ENCODE results near the gene SLC45A1.

The SLC45A1 gene

DNA sequence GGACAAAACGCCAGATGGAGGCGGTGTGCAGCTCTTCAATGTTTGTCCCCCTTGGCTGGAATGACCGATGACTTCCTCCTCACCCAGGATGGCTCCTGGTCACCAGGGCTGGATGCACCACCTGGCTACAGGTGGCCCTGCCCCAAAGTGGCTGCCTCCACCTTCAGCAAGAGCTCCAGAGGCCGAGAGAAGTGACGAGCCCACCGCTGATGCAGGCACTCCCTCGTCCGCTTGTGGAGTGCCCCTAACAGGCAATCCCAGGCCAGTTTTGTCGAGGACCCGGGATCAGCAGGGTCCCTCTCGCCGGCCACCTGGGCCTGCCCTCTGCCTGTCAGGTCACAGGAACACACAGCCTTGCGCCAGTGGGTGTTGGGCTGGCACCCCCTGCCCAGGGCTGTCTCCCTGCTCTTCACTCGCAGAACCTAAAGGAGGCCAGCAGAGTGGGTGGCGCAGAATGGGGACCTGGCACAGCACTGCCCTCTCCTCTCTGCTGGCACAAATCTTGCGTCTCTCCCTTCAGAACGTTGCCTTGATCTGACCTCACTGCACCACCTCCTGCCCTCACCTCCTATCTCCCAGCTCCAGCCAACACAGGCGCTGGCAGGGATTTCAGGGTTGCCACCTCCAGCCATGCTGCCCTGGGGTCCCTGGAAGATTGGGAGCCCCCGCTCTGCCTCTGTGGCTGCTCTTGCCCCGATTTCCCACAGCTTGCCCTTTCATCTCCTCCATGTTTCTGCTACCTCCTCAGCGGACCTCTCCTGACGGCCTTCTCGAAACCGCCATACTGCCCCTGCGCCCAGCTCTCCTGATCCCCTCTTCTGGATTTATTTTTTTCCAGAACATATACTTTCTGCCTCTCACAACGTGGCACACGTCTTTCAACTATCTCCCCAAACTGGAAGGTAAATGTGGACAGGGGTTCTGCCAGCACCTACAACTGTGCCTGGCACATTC lies 38.6 kb downstream of the SLC45A1 start:
- DNase-seq = no peak

DNA sequence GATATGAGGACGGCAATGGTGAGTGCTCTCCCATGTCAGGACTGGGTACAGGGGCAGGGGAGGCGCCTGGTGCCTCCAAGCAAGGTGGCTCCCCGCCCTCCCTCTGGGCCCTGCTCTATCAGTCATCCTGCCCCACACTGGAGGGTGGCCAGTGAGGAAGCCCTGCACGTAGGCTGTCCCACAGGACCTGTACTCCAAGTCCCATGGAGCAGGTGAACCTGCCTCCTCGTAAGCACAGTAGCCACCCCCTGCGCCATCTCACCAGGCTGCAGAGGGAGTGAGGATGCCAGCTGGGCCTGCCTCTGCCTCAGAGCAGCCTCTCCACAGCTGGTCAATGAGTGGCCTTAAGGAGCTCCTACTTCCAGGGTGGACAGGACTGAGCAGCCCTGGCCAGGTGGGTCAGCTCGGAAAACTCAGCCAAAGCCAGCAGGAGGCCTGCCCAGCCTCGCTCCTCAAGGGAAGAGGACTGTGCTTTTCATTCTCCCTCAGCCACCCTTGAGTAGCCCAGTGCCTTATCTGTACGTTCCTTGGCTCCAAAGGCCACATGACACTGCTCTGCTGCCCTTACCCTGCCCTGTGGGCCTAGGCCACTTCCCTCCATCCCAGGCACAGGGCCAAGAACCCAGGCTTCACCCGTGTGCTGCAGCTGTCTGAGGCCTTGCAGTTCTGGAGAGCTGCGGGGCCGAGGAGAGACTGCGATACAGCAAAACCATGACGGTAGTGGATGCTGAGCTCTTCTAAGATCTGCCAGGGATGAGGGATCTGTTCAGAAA lies 39.6 kb downstream of the SLC45A1 start:
- DNase-seq = no peak

DNA sequence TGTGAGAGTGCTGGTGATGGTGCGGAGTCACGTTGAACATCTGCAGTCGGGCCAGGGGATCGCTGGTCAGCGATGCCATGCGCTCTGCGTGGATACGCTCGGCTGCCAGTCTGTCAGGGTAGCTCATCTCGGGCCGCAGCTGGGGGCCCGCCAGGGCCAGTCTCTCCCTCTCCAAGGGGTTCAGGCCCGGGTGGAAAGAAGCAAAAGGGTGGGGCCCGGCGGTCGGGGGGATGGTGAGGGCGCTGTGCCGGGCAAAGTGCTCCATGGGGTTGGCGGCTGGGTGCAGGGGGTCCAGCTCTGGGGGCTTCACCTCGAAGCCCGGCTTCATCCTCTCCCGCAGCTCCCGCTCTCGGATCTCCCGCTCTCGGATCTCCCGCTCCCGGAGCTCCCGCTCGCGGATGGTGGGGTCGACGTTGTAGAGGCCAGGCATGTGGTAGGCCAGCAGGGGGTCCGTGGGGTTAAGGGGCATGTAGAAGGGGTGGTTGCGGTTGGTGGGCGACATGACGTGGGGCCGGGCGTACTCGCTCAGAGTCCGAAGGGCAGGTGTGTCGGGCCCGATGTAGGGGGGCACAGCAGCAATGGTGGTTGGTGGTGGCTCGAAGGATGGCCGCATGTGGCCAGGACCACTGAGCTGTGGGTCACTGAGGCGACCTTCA lies 40.5 kb downstream of the SLC45A1 start:
- no peak for DNase-seq

DNA sequence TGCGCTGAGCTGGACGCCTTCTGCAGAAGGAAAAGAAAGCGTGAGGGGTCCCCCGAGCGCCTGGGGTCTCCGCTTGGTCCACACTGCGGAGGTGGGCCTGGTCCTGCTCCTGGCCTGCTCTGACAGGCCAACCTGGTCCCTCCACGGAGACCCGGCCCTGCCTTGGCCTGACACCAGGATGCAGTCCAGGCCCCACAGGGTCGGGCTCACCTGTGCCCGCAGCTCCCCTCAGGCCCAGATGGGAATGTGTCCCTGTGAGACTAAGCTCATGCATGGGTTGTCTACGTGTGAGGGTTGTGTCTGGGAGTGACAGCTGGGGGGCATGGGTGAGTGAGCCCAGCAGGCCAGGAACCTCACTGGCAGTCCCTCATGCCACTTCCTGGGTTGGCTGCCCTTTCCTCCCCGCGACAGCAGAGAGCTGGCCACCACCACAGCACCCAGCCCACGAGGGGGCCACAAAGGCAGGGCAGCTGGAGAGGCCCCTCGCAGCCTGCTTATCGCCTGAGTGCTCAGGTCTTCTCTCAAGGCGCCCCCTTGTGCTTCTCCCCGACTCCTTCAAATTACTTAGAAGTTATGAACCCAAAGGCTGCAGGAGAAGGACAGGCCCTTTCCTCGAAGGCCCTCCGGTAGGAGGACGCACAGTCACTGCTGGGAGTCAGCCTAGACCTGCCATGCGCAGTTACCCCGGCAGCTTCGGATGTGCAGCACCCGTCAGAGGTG lies 41.1 kb downstream of the SLC45A1 start:
- no peak for DNase-seq

DNA sequence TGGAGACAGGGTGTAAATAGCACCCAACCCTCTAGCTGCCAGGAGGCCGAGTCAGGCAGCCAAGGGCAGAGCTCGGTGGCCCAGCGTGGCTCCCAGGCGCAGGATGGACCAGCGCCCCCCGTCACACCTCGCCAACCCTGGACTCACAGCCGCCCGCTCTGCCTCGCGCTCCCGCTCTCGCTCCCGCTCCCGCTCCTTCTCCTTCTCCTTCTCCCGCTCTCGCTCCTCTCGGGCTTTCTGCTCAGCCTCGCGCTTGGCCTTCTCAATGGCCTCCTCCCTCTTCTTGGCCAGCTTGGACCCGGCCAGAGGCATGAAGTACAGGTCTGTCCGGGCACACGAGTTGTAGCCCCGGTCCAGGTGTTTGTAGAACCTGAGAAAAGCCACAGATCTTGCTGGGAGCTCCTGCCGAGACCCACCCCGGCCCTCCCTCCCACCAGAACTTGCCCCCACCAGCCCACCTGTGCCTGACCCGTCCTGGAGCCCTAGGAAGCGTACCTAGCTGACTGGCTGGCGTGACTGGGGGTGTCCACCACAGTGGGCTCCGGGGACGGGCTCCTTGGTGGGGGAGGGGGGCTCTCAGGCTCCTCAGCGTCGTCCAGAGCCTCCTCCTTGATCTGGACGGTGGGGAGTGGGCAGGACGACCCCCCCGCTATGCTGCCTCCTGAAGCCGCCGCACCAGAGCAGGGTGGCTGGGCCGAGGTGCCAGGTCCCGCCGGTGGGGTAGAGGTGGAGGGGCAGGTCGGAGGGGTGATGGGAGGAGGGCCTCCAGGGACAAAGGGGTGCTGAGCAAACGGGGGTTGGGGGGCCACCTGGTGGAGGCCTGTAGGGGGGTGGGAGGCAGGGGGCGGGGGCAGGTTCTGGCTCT lies 41.9 kb downstream of the SLC45A1 start:
- no peak for DNase-seq

DNA sequence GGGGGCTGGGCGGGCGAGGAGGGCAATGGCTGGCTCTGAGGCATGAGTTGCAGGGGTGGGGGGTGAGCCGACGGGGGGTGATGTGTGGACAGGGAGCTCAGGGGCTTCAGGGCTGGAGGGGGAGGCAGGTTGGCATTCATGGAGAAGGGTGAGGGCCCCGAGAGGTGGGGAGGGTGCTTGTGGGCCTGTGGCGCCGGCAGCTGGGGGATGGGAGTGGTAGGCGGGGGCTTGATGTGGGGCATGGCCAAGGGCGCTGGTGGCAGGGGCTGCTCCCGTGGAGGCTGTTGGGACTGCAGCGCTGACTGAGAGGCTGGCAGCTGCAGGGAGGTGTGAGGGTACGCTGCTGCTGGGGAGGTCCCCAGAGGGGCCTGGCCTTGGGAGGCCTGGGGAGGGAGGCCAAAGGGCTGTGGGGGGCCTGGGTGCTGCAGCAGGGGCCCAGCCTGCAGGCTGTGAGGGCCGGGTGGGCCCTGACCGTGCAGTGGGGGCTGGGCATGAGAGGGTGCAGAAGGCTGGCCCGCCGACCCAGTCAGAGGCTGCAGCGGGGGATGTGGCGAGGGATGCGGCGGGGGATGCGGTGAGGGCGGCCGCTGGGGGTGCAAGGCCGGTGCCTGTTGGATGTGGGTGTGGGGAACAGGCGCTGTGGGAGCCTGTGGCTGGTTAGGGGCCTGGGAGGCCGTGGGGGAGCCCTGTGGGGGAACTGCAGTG lies 42.7 kb downstream of the SLC45A1 start:
- no peak for DNase-seq

DNA sequence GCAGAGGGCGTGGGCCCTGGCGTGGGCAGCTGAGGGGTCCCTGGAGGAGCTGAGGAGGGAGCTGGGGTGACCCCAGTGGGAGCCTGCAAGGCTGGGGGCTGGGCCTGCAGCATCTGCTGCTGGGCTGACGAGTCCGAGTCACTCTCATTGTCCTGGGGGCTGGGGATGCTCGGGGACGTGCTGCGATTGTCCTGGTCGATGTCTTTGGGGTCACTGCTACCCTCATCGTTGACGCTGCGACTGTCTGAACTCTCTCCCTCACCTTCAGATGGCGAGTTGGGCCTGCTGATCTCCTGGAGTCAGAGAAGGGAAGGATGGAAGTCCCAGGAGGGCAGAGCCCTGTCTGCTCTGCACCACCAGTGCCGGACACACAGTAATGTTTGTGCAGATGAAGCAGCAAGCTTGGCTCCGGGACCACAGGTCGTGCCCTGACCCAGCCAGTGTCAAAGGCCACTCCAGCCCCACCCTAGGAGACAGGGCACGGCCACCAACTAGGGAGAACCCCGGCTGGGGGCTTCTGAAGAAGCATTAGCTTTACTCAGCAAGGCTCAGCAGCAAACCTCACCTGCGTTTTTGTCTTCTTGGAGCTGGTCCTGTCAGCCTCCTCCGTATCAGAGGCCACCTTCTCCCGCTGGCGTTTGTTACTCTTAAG lies 43.4 kb downstream of the SLC45A1 start:
- no peak for DNase-seq

DNA sequence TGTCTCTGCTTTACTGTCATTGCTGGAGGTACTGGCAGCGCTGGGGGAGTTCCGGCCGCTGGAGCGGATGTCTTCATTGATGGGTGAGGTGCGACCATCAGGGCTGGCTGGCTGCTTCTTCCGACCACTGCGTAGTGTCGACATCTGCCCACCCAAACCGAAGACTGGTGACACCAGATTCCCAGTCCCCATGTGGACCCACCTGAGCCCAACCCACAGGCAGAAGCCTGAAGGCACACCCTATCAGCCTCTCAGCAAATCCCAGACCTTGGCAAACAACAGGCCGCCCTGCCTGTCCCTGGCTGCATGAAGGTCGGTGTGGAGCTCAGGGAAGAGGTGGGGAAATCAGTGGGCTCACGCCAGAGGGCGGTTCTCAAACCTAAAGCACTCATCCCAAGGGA lies 44.8 kb downstream of the SLC45A1 start:
- no peak for DNase-seq

DNA sequence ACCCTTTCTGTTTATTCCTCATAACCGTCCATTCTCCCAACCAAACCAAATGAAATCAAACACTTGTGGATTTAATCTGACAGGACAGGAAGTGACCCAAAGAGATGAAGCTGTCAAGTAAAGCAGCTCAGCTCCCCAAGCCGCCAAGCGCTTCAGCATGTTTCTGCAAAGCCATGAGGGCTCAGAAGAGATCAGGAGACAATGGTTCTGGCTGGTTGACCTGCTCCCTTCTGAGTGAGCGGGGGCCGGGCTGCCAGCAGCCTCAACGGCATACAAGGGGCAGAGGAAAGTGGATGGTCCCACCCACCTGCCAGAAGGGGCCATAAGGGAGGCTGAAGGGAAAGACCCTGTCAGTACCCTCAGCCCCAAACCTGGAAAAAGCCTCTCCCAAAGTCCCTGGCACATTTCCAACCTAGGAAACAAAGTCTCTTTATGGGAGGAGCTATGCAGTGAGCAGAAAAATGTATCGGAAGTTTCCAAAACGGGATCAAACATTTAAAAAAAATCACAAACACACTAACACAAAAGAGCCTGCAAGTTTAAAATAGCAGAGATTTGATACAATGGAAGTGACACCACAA lies 45.4 kb downstream of the SLC45A1 start:
- DNase-seq = no peak

DNA sequence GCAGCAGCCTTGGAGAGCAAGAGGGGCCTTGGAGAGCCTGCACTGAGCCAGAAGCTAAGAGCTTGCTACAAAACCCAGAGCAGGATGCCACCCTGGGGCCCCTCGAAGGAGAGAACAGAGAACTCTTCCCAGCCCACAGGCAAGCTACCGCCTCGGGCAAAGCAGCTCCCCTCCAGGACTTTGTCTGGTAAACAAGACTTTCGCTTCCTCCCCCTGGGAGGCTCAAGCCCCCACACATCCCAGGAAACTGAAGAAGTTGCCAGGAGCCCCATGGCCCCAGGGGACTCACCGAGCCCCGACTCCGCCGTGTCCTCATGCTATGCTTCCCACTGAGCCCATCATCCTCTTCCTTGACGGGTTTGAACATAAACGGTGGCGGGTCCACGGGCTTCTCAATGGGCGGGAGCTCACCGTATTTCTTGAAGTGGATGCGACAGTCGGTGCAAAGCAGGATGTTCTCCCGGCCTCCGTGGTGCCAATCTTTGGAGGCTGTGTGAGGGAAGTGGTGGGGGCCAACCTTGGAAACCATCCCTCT lies 45.9 kb downstream of the SLC45A1 start:
- DNase-seq = no peak

DNA sequence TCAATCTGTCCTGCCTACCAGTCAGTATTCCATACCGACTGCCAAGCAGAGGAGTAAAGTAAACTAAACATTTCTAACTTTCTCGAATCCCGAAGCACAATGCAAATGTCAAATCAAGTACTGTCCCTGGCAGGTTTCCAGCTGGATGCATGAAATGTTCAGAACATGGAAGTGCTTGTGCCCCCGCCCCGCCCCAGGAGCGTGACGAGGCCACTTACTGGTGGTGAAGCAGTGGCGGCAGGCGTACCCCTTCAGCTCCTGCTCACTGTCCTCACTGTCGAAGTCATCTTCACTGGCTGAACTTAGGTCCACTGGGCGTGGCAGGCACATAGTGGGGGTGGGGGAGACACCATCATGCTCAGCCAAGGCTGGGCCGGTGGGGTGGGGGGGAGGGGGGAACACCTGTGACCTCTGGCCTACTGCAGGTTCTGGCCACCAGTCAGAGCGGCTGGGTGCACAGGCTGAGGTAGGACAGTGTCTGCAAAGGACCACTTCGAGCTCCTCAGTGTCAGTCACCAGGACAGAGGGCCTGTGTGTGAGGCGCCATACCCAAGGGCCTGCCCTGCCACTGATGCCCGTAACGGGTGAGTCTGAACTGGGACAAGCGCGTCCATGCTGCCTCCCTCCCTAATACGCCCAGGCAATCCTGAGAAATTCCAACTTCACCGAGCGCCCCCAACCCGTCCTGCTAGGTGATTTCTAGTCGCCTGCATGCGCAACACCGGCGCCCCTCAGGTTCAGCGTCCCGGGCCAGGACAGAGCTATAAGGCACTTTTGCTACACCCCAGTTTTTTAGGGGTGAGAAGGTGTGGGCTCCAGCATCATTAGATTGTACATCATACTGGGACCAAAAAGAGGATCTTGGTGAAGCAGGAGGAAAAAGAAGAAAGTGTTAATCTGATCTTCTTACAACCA lies 46.9 kb downstream of the SLC45A1 start:
- DNase-seq = no peak

DNA sequence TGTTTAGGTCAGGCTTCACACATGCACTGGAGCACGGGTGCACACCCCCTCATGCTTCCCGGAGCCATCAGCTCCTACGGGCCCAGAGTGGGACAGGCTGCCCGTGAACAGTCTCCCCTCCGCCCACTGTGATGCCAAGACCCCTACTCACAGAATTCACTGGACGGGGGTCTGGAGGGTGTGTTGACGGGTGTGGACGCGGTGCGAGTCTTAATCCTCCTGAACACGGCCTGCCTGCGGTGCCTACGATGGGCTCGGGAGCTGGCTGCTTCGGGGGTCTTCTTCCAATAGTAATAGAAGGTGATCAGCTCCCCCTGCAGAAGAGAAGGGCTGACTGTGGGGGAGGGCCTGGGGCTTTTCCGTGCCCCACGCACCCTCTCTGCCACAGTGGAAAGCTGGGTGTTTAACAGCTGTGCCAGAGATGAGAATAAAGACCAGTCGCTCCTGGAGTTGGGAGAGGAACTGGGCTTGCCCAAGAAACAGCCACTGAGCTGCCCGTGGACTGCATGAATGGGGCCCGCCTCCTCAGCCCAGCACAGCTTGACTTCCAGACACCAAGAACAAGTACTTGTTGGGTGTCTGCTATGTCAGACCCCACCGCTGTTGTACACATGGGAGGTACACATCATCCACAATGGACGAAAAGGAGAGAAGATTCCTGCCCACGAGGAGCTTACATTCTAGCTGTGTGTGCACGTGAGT lies 47.9 kb downstream of the SLC45A1 start:
- DNase-seq = no peak

DNA sequence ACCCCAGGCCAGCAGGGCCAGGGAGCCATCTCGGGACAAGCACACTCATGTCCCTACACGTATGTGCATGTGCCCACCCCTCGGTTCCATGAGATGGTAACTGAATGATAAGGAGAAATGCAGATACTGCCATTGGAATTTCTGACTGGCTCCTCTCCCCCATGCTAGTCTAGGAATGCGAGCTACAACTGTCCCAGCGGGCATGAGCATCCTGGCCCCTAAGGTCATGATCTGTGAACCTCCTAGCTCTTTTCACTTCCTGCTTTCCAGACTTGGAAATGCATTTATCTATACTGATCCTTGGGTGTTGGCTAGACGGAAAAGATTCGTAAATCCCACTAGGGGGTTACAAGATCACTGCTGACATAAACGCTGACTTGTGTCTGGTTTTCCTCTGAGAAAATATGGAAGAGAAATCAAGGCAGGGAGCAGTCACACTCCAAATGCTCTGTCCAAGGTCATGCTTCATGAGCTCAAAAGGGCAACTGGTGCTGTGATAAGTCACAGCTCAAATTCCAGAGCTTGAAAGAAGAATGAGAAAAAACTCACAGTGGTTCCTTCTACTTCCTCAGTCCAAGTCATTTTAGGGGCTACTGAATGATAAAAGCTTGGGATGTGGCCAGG lies 49.8 kb downstream of the SLC45A1 start:
- no peak for DNase-seq

DNA sequence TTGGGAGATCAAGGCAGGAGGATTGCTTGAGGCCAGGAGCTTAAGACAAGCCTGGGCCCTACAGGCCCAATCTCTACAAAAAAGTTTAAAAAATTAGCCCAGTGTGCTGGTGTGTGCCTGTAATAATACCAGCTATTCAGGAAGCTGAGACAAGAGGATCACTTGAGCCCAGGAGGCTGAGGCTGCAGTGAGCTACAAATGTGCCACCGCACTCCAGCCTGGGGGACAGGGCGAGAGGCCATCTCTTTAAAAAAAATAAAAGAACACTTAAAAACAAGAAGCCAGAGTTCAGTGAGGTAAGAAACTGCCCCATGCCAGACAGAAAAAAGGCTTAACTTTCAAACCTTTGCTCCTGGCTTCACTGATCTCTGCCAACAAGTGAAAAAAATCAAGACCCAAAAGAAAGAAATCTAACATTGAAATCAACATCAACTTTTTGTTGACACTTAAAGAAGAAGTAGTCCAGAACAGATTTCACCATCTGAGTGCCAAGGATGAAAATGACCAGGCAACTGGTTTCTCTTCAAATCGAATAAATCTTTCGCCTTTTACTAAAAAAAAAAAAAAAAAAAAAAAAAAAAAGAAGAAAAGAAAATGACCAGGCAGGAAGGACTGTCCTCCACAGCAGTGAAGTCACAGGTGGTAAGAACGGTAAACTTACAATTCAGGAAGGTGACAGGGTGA lies 51.2 kb downstream of the SLC45A1 start:
- DNase-seq = no peak

DNA sequence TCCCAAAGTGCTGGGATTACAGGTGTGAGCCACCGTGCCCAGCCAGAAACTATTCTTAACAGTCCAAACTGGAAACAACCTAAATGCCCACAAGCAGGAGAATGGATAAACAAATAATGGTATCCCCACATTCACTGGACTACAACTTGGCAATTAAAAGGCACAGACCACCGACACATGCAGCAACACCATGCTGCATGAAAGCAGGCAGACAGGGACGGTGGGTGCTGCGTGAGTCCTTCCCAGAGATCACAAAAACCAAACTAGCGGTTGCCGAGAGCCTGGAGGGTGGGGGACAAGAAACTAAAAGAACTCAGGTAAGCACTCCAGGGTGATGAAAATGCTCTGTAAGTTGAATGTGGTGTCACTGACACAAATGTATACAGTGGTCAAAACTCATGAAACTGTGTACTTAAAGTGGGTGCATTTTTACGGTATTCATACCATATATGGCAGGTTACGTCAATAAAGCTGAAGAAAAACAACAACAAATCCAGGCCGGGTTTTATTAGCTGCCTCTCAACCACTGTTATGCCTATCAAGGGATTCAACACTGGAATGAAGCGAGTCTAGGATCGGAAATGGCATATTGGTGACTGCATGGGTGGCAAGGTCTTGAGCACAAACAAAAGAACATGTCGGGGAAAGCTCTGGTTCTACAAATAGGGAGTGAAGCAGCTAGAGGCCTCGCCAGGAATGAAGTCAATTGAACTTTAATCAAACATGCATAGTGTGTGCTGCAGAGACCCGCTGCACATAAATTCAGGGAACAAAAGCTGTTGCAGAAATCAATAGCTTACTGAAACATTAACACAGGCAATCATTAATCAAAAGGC lies 52.4 kb downstream of the SLC45A1 start:
- no peak for DNase-seq

DNA sequence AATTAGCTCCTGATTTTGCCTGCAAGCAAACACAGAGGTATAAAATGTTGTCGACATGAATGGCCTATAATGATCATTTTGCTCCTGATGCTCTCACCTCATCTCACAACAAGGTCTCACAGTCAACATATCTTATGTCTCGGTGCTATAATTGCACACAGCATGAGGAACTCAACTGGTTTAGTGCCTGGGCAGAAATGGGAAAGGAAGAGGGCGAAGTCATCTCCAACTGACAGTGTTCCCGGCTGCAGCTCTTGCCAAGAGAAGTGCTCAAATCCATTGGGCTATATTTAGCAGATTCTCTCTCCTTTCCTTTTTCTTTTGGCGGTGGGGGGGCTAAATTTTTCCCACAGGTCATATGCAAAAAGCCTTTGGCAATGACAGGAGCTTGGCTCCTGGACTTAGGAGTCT lies 53.0 kb downstream of the SLC45A1 start:
- no peak for DNase-seq

Measured in AML-193 (cell line).